IPS-15b (cell line): Measurements from ENCODE around the gene GGT1.
"Not testable (repeated sequence)": the region's sequence is repeated elsewhere in the genome, so short reads cannot be mapped to it uniquely, and the experiment has no call there.

Source experiments
- H3K27me3 ChIP-seq: one replicate; pipeline ENCODE4 v1.6.1; 2013; ENCODE audit warnings: low read length; ENCODE audit not compliant: control insufficient read depth, insufficient read depth
- H3K36me3 ChIP-seq: one replicate; pipeline ENCODE4 v1.6.1; 2013; ENCODE audit warnings: low read length; ENCODE audit not compliant: control insufficient read depth, insufficient read depth
- H3K4me1 ChIP-seq: one replicate; pipeline ENCODE4 v1.6.1; 2013; ENCODE audit warnings: mild to moderate bottlenecking, low read length; ENCODE audit not compliant: control insufficient read depth, insufficient read depth
- H3K4me3 ChIP-seq: one replicate; pipeline ENCODE4 v1.5.1; 2013; ENCODE audit warnings: low read depth, low read length
- H3K9ac ChIP-seq: one replicate; pipeline ENCODE4 v1.6.1; 2013; ENCODE audit warnings: low read depth, mild to moderate bottlenecking, low read length
- H3K9me3 ChIP-seq: one replicate; pipeline ENCODE4 v1.6.1; 2013; ENCODE audit warnings: mild to moderate bottlenecking, low read length; ENCODE audit not compliant: control insufficient read depth, insufficient read depth

The GGT1 gene

GRCh38 chr22:24602847-24603769 lies at the start of gene GGT1:
TSS of gene GGT1 (plus strand) at chr22:24603193. CDS start at chr22:24611082, 7,889 bp downstream.
- H3K27me3 ChIP-seq, H3K36me3 ChIP-seq, H3K9ac ChIP-seq, H3K4me1 ChIP-seq, H3K9me3 ChIP-seq: not testable (repeated sequence)
- H3K4me3 ChIP-seq: peak within 1 kb of the TSS; percentile 26

DNA sequence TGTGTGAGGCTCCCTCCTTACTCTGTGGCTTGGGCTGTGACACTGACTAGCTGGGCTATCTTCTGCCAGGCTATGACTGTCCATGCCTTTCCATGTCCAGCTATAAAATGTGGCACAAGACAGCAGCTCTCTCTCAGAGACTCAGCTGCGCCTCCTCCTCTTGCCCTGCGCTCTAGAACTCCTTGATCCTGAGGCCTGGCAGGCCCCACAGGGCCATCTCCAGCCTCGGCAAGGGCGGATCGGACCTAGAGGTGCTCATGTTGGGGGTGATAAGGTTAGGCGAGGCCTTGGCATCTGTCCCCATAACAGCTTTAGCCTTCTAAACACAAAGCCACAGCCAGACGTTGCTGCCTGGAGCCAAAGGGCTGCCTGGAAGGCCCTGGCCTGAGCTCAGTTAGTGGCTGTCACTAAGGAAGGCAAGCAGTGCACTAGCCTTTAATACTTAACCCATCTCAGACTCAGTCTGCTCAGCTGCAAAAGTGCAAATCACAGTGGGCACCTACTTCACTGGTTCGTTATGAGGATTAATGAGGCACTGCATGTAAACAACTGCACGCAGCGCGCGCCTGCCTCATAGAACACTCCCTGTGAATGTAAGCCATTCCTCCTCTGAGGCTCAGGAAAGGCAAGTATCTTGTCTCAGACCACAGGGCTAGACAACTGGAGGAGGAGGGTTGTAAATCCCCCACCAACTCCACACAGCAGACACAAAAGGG lies 49.2 kb upstream of the GGT1 start:
- peaks cover 18% of the 10 kb centered on the region for H3K36me3 ChIP-seq
- H3K4me3 ChIP-seq: peak overlapping the region; percentile 96
- H3K27me3 ChIP-seq: no peaks in the 10 kb centered on the region
- H3K4me1 ChIP-seq: peaks cover 7% of the 10 kb centered on the region
- H3K9me3 ChIP-seq: no peaks in the 10 kb centered on the region
- peak overlapping the region; percentile 98 for H3K9ac ChIP-seq

- Histone ChIP-seq H3K4me1 (peaks cover 7% of the 10 kb centered on the region), H3K27me3 (no peaks in the 10 kb centered on the region), H3K36me3 (peaks cover 25% of the 10 kb centered on the region), H3K9me3 (no peaks in the 10 kb centered on the region), H3K9ac (peak within 1 kb of the TSS; percentile 99), H3K4me3 (peak within 1 kb of the TSS; percentile 98)
Observed at GRCh38 chr22:24554313-24555164, 48.5 kb upstream of the GGT1 start, which contains the start of gene GUCD1. TSS of gene GUCD1 (minus strand) at chr22:24555138. CDS start at chr22:24554991, 147 bp downstream.

- Histone ChIP-seq H3K9ac (peak within 1 kb of the TSS; percentile 99), H3K36me3 (peaks cover 28% of the 10 kb centered on the region), H3K4me1 (peaks cover 7% of the 10 kb centered on the region), H3K27me3 (no peaks in the 10 kb centered on the region), H3K4me3 (peak within 1 kb of the TSS; percentile 98), H3K9me3 (no peaks in the 10 kb centered on the region)
Observed at GRCh38 chr22:24555165-24556039, 47.6 kb upstream of the GGT1 start, which contains the start of gene SNRPD3. TSS of gene SNRPD3 (plus strand) at chr22:24555999. CDS start at chr22:24557675, 1,676 bp downstream.

DNA sequence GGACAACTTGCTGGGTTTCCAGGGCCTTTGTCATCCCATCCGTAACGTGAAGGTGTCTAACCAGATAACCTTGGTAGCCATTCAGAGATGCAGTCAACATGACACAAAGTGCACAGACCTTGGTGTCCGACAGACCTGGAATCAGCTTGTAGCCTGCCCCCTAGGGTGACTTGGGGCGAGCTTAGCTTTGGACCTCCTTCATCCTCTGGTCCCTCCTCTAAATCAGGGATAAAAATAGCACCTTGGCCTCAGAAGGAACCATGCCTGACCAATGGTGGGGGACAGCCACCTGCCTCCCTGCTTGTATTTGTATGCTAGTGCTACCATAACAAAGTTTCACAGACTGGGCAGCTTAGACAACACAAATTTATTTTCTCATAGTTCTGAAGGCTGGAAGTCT lies 43.5 kb upstream of the GGT1 start:
- H3K9ac ChIP-seq: no peak overlapping the region
- H3K4me1 ChIP-seq: peaks cover 3% of the 10 kb centered on the region
- peaks cover 33% of the 10 kb centered on the region for H3K36me3 ChIP-seq
- H3K4me3 ChIP-seq: no peak overlapping the region
- H3K9me3 ChIP-seq: no peaks in the 10 kb centered on the region
- no peaks in the 10 kb centered on the region for H3K27me3 ChIP-seq

- peaks cover 26% of the 10 kb centered on the region for H3K36me3 ChIP-seq
- H3K4me3 ChIP-seq: no peak overlapping the region
- no peaks in the 10 kb centered on the region for H3K9me3 ChIP-seq
- no peak overlapping the region for H3K9ac ChIP-seq
- H3K4me1 ChIP-seq: no peaks in the 10 kb centered on the region
- no peaks in the 10 kb centered on the region for H3K27me3 ChIP-seq
Observed at GRCh38 chr22:24563246-24563645, 39.7 kb upstream of the GGT1 start.

GRCh38 chr22:24564376-24565058 lies 38.5 kb upstream of the GGT1 start:
- no peaks in the 10 kb centered on the region for H3K4me1 ChIP-seq
- no peaks in the 10 kb centered on the region for H3K27me3 ChIP-seq
- no peaks in the 10 kb centered on the region for H3K9me3 ChIP-seq
- H3K4me3 ChIP-seq: no peak overlapping the region
- peaks cover 23% of the 10 kb centered on the region for H3K36me3 ChIP-seq
- H3K9ac ChIP-seq: no peak overlapping the region

DNA sequence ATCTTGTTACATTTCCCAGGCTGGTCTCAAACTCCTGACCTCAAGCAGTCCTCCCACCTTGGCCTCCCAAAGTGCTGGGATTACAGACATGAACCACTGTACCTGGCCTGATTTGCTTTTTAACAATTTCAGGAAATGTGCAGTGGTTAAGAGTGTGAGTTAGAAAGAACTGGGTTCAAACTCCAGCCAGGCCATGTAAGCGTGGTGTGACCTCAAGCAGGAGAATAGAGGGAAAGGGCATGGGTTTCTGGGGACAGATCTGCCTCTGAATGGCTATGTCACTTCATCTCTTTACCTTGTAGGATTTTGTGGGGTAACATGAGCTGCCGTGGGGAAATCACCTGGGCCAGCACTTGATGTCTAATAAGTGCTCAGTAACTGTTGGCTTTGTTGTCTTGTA lies 37.9 kb upstream of the GGT1 start:
- Histone ChIP-seq H3K4me1 (no peaks in the 10 kb centered on the region), H3K4me3 (no peak overlapping the region), H3K9ac (no peak overlapping the region), H3K27me3 (no peaks in the 10 kb centered on the region), H3K36me3 (peaks cover 25% of the 10 kb centered on the region), H3K9me3 (no peaks in the 10 kb centered on the region)

DNA sequence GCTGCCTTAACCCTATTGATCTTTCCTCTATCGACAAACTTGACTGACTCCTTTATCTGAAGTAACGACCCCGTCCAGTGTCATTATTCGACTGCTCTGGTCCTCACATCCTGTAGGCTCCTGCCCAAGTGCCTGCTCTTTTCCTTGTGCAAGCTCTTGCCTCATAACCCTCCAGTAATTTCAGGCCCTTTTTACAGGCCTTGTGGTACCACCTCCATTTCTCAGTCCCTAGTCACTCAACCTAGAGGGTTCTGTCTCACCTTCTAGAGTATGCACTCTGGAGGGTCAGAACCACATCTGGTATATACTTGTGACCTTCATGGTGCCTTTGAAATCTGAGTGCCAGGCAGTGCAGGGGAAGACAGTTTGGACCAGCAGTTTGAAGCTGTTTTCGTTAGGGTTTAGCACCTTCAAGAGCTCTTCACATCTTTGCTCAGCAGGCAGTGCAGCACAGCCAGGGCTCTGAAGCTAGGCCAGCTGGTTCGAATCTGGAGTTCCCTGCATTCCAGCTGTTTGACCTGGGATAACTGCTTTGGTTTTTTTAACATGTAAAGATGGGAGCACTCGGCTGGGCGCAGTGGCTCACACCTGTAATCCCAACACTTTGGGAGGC lies 36.0 kb upstream of the GGT1 start:
- Histone ChIP-seq H3K27me3 (no peaks in the 10 kb centered on the region), H3K9me3 (no peaks in the 10 kb centered on the region), H3K9ac (peak overlapping the region; percentile 65), H3K36me3 (peaks cover 28% of the 10 kb centered on the region), H3K4me1 (no peaks in the 10 kb centered on the region), H3K4me3 (no peak overlapping the region)

DNA sequence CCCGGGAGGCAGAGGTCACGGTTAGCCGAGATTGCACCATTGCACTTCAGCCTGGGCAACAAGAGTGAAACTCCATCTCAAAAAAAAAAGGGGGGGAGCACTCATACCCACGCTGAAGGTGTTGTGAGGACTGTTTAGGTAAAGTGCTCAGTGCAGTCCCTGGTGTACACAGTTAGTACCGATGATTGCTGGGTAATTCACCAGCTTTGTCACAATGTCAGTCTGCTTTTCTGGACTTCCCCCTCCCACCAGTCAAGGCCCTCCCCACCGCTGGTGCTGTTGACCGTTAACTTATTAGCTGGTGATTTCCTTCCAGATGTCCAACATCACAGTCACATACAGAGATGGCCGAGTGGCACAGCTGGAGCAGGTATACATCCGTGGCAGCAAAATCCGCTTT lies 35.3 kb upstream of the GGT1 start:
- Histone ChIP-seq H3K4me1 (no peaks in the 10 kb centered on the region), H3K36me3 (peaks cover 30% of the 10 kb centered on the region)

More for the DNA sequence above, 35.3 kb upstream of the GGT1 start:
- H3K4me3 ChIP-seq: no peak overlapping the region
- H3K27me3 ChIP-seq: no peaks in the 10 kb centered on the region
- H3K9me3 ChIP-seq: no peaks in the 10 kb centered on the region
- no peak overlapping the region for H3K9ac ChIP-seq
